Aorta (tissue), 5 donors: ENCODE measurements around the gene NDUFB3. TPM values are rescaled to one million over a fixed set of nuclear protein-coding genes. Genes with fewer than 3 reads are reported as not detected.
A peak's percentile ranks its signal among the peaks of the same experiment; 100 is the strongest.
"Not testable (repeated sequence)": the region's sequence is repeated elsewhere in the genome, so short reads cannot be mapped to it uniquely, and the experiment has no call there.

ENCODE experiments used
- ATAC-seq: fragments of 200-7000 bp; cut with Tn5 transposase; one replicate; pipeline ENCODE4 v1.9.1; 2022; ENCODE audit warnings: moderate library complexity; ENCODE audit not compliant: low FRiP score
- DNase-seq, 2 donors: peaks; one replicate each; pipeline ENCODE4 v3.0.0-alpha.2; 2020
- H3K27ac ChIP-seq, 2 donors: one replicate each; pipeline ENCODE4 v1.5.1; 2013; ENCODE audit warnings: low read length in 2 of 2, mild to moderate bottlenecking in 2 of 2, moderate library complexity in 2 of 2, control low read depth in 1 of 2, inconsistent platforms in 1 of 2, low read depth in 1 of 2
- H3K27me3 ChIP-seq, 2 donors: one replicate each; pipeline ENCODE4 v1.6.1; 2013; ENCODE audit warnings: control low read depth in 1 of 2, low read length in 1 of 2, mild to moderate bottlenecking in 1 of 2, moderate library complexity in 1 of 2; ENCODE audit not compliant: insufficient read depth in 2 of 2, control insufficient read depth in 1 of 2
- H3K36me3 ChIP-seq, 2 donors: one replicate each; pipeline ENCODE4 v1.6.1; 2013; ENCODE audit warnings: control low read depth in 1 of 2, low read length in 1 of 2, mild to moderate bottlenecking in 1 of 2; ENCODE audit not compliant: insufficient read depth in 2 of 2, control insufficient read depth in 1 of 2
- H3K4me1 ChIP-seq, 2 donors: one replicate each; pipeline ENCODE4 v1.6.1; 2013; ENCODE audit warnings: low read length in 2 of 2, control low read depth in 1 of 2, mild to moderate bottlenecking in 1 of 2, moderate library complexity in 1 of 2; ENCODE audit not compliant: insufficient read depth in 2 of 2, control insufficient read depth in 1 of 2
- H3K4me3 ChIP-seq, 2 donors: one replicate each; pipeline ENCODE4 v1.5.1; 2013; ENCODE audit warnings: low read length in 2 of 2, control low read depth in 1 of 2, mild to moderate bottlenecking in 1 of 2
- H3K9me3 ChIP-seq: one replicate; pipeline ENCODE4 v1.6.1; 2013; ENCODE audit warnings: mild to moderate bottlenecking, low read length; ENCODE audit not compliant: control insufficient read depth
- WGBS, 2 donors: extraction: QIAGEN DNeasy Blood & Tissue Kit; methylation state at CpG; one replicate each; pipeline ENCODE4 v1.1.7; 2013; 5-methylcytosine and 5-hydroxymethylcytosine counted together
- intact Hi-C, 2 donors: fragments of 100-400 bp; cut with DNase I; formaldehyde crosslinking; loops; one replicate each; pipeline versions ENCODE4 v1.14.2 to v1.15.0; 2022
- long read RNA-seq, 2 donors: library from polyadenylated mRNA; unstranded; transcript quantifications; one replicate each; pipeline ENCODE4 v2.0.0, GENCODE V29; 2020 to 2021
- polyA plus RNA-seq, 2 donors: library from polyadenylated mRNA; stranded (reverse); fragments of 200-250 nt; gene quantifications; one replicate each; pipeline ENCODE4 v1.2.3, GENCODE V29; 2013
- total RNA-seq, 2 donors: library from RNA; stranded (reverse); fragmentation: NEBNext Ultra II Directional; extraction: Animal tissue kit (Norgen Biotek cat#: 25700); gene quantifications; one replicate each; pipeline ENCODE4 v1.2.1, GENCODE V29; 2021
- donor health status: healthy with polysubstance abuse.
- donor health status: Bipolar disorder and iron deficiency.
- donor health status: DM: no; HTN: no; CAD: no.
- donor health status: DM: no; HTN: no; CAD: no.
- donor health status: DM: yes; HTN: yes; CAD: no.

The NDUFB3 gene
- total RNA-seq (10 to 100 TPM; 42.7 to 43.2 TPM), polyA plus RNA-seq (100 to 1,000 TPM in 1 of 2 donors, 10 to 100 TPM in 1; 62.8 to 152 TPM)
- long read RNA-seq, donor 1, partial matches to known transcripts = 0 of 2 reads
- long read RNA-seq, donor 1, other reads (novel, unspliced or antisense) = 0 of 2 reads
- long read RNA-seq, donor 2, transcript NDUFB3-201 (3 exons, 755 nt) = major isoform, 8 of 8 reads
- long read RNA-seq, donor 2, partial matches to known transcripts = 0 of 8 reads
- long read RNA-seq, donor 2, other reads (novel, unspliced or antisense) = 0 of 8 reads

DNA sequence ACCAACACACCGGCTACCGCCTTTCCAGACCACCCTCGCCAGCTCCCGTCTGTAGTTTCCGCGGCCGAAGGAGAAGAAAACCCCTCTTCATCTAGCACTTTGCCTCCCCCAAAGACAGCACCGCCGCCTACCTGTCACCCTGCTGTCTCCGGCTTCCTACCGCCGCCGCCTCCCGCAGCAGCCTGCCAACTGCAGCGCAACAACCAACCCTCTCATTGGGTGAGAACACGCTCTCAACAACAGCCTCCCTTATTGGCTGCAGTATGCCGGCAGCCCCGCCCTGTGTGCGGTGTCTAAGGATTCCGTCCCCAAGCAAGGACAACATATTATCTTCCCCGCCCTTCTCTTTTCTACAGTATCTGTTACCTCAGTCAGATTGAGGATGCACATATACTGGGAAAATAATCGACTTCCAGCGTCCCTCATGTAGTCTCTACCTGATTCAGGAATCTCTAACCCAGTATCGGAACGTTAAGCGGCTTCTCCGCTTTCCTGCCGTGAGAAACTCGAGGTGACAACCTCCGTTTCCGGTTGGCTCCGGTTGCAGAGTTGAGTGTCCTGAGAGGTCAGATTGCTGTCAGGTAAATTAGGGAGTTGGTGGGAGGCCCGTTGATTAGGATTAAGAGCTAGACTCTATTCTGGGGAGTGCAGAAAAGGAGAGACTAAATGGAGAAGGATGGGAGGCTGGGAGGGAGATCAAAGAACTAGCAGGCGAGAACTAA is at the start of gene NDUFB3, which contains the start of gene HYCC2:
Gene NDUFB3, plus strand, starts transcription at position 523 of the 722 bp plus-strand sequence. CDS start 6,882 bp downstream, outside the sequence.
Gene HYCC2, minus strand, starts transcription at position 193 of the 722 bp plus-strand sequence. CDS start 47,662 bp downstream, outside the sequence.
- intact Hi-C loops = loop anchor here (5.0 to 10.0 kb wide), 4 partner anchors 46 to 169 kb away; partner anchors contain the start of gene CFLAR (in 1 of the 2)
- peak within 1 kb of the TSS; percentile 69 to 79 for H3K4me3 ChIP-seq
- peak within 1 kb of the TSS in 1 of 2 donors; percentile 28 for H3K27ac ChIP-seq
- no peaks in the 10 kb centered on the region for H3K36me3 ChIP-seq
- ATAC-seq (peak; percentile 99), DNase-seq (peak; percentile 92 to 94)
- no peaks in the 10 kb centered on the region for H3K9me3 ChIP-seq
- H3K27me3 ChIP-seq = no peaks in the 10 kb centered on the region
- peaks cover 0 to 2% of the 10 kb centered on the region in 2 donors for H3K4me1 ChIP-seq
- WGBS, 2 donors = 0% methylated on average over 34 of the region's 34 CpGs

GRCh38 chr2:201024518-201024917 is 47.3 kb upstream of the NDUFB3 start:
- H3K9me3 ChIP-seq = no peaks in the 10 kb centered on the region
- DNase-seq (no peak), ATAC-seq (no peak)
- no peaks in the 10 kb centered on the region for H3K27me3 ChIP-seq
- no peak overlapping the region for H3K27ac ChIP-seq
- no peaks in the 10 kb centered on the region for H3K4me1 ChIP-seq
- H3K36me3 ChIP-seq = peaks cover 0 to 2% of the 10 kb centered on the region in 2 donors
- no peak overlapping the region for H3K4me3 ChIP-seq
- intact Hi-C loops = no loop called here

DNA sequence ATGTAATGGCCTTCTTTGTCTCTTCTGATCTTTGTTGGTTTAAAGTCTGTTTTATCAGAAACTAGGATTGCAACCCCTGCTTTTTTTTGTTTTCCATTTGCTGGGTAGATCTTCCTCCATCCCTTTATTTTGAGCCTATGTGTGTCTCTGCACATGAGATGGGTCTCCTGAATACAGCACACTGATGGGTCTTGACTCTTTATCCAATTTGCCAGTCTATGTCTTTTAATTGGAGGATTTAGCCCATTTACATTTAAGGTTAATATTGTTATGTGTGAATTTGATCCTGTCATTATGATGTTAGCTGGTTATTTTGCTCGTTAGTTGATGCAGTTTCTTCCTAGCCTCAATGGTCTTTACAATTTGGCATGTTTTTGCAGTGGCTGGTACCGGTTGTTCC is 37.4 kb upstream of the NDUFB3 start:
- intact Hi-C loops, H3K9me3 ChIP-seq: not testable (repeated sequence)
- 100% methylated on average over 1 of the region's 2 CpGs for WGBS, 2 donors

GRCh38 chr2:201038361-201038760 is 33.4 kb upstream of the NDUFB3 start:
- H3K27ac ChIP-seq, H3K4me1 ChIP-seq, ATAC-seq, intact Hi-C loops, H3K4me3 ChIP-seq, DNase-seq, H3K27me3 ChIP-seq, H3K36me3 ChIP-seq, H3K9me3 ChIP-seq: not testable (repeated sequence)
- WGBS, 2 donors = 96 to 97% methylated on average over 4 of the region's 4 CpGs

More for the DNA sequence above, 37.4 kb upstream of the NDUFB3 start:
- DNase-seq, H3K4me1 ChIP-seq, H3K4me3 ChIP-seq, H3K27me3 ChIP-seq, ATAC-seq, H3K27ac ChIP-seq, H3K36me3 ChIP-seq: not testable (repeated sequence)

GRCh38 chr2:201038855-201039254 is 32.9 kb upstream of the NDUFB3 start:
- Histone ChIP-seq H3K27ac (no peak overlapping the region), H3K27me3 (no peaks in the 10 kb centered on the region), H3K36me3 (no peaks in the 10 kb centered on the region), H3K4me1 (no peaks in the 10 kb centered on the region), H3K4me3 (no peak overlapping the region), H3K9me3 (no peaks in the 10 kb centered on the region)
- intact Hi-C loops = no loop called here
- DNase-seq (no peak), ATAC-seq (no peak)
- 91 to 93% methylated on average over 2 of the region's 2 CpGs for WGBS, 2 donors

GRCh38 chr2:201040867-201041628 is 30.8 kb upstream of the NDUFB3 start:
- H3K9me3 ChIP-seq = no peaks in the 10 kb centered on the region

DNA sequence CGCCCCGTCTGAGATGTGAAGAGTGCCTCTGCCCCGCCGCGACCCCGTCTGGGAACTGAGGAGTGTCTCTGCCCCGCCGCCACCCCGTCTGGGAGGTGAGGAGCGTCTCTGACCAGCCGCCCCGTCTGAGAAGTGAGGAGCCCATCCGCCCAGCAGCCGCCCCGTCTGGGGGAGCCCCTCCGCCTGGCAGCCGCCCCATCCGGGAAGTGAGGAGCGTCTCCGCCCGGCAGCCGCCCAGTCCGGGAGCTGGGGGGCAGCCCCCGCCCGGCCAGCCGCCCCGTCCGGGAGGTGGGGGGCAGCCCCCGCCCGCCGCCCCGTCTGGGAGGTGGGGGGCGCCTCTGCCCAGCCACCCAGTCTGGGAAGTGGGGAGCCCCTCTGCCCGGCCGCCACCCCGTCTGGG is 29.4 kb upstream of the NDUFB3 start:
- ATAC-seq, H3K27ac ChIP-seq, H3K9me3 ChIP-seq, H3K4me3 ChIP-seq, H3K4me1 ChIP-seq, intact Hi-C loops, H3K27me3 ChIP-seq, H3K36me3 ChIP-seq, DNase-seq: not testable (repeated sequence)
- 91 to 98% methylated on average over 7 to 36 of the region's 36 CpGs for WGBS, 2 donors

More at GRCh38 chr2:201040867-201041628, 30.8 kb upstream of the NDUFB3 start:
- Histone ChIP-seq H3K27ac (no peak overlapping the region), H3K27me3 (no peaks in the 10 kb centered on the region), H3K36me3 (no peaks in the 10 kb centered on the region), H3K4me3 (no peak overlapping the region), H3K4me1 (no peaks in the 10 kb centered on the region)
- DNase-seq (no peak), ATAC-seq (no peak)
- intact Hi-C loops = no loop called here
- WGBS, 2 donors = 64 to 65% methylated on average over 4 of the region's 4 CpGs

DNA sequence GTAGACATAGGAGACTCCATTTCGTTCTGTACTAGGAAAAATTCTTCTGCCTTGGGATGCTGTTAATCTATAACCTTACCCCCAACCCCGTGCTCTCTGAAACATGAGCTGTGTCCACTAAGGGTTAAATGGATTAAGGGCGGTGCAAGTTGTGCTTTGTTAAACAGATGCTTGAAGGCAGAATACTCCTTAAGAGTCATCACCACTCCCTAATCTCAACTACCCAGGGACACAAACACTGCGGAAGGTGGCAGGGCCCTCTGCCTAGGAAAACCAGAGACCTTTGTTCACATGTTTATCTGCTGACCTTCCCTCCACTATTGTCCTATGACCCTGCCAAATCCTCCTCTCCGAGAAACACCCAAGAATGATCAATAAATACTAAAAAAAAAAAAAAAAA is 28.8 kb upstream of the NDUFB3 start:
- ATAC-seq = not testable (repeated sequence)

More for the DNA sequence above, 28.8 kb upstream of the NDUFB3 start:
- H3K9me3 ChIP-seq, H3K36me3 ChIP-seq, intact Hi-C loops, H3K27me3 ChIP-seq, H3K4me3 ChIP-seq, DNase-seq, H3K27ac ChIP-seq, H3K4me1 ChIP-seq: not testable (repeated sequence)
- 91 to 99% methylated on average over 4 to 5 of the region's 5 CpGs for WGBS, 2 donors
